ENCODE data around the gene GCLC. TPM values are rescaled to one million over a fixed set of nuclear protein-coding genes. Genes with fewer than 3 reads are reported as not detected.
A peak's percentile ranks its signal among the peaks of the same experiment; 100 is the strongest.

Gene GCLC
- total RNA-seq, 6 donors from 2014 or later = 21.9 to 60.2 (median 27.2) TPM

DNA sequence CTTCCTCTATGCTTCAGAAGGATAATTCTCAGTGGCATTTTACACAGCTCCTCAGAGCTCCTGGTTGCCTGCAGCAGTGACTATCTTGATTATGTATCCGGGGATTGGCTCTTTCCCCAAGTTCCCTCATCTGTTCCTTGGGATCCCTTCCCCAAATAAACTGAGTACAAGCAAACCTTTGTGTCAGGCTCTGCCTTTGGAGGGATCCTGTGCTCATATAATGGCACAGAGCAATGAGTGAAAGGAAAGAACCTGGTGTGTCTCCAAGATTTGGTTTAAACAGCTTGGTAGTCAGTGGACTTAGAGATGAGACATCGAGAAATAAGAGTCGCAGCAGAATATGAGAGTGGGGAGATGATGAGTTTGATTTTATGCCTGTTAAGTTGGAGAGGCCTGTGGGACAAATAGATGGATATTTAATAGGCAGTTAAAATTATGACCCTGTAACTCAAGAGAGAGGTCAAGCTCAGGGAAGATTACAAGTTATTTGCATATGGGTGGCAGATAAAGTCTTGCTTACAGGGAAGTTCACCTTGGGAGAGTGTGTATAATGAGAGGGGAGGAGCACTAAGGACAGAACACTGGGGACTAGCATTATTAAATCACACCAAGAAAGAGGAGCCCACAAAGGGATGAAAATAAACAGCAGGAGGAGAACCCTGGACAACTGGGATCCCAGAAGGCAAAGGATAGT is 44.1 kb upstream of the GCLC start:
- ATAC-seq (ENCODE audit: low FRiP score in 2 of 2) (no peak), DNase-seq (no peak)
- H3K4me1 ChIP-seq = peaks cover 0 to 7% (median 0%) of the 10 kb centered on the region in 4 donors
- WGBS, 2 donors = 88 to 96% methylated on average over 3 of the region's 3 CpGs
- TF ChIP-seq POLR2AphosphoS5 (IDR thresholded peaks at IDR 0.05) (no peak), EP300 (IDR thresholded peaks at IDR 0.05) (no peak), POLR2A (IDR thresholded peaks at IDR 0.05) (no peak)
- TF ChIP-seq, protein P1, sequence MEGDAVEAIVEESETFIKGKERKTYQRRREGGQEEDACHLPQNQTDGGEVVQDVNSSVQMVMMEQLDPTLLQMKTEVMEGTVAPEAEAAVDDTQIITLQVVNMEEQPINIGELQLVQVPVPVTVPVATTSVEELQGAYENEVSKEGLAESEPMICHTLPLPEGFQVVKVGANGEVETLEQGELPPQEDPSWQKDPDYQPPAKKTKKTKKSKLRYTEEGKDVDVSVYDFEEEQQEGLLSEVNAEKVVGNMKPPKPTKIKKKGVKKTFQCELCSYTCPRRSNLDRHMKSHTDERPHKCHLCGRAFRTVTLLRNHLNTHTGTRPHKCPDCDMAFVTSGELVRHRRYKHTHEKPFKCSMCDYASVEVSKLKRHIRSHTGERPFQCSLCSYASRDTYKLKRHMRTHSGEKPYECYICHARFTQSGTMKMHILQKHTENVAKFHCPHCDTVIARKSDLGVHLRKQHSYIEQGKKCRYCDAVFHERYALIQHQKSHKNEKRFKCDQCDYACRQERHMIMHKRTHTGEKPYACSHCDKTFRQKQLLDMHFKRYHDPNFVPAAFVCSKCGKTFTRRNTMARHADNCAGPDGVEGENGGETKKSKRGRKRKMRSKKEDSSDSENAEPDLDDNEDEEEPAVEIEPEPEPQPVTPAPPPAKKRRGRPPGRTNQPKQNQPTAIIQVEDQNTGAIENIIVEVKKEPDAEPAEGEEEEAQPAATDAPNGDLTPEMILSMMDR (IDR thresholded peaks at IDR 0.05) = no peak
- H3K4me3 ChIP-seq = no peak overlapping the region
- H3K9me3 ChIP-seq = no peaks in the 10 kb centered on the region
- H3K27ac ChIP-seq = no peak overlapping the region
- no peaks in the 10 kb centered on the region for H3K36me3 ChIP-seq
- no peaks in the 10 kb centered on the region for H3K27me3 ChIP-seq

DNA sequence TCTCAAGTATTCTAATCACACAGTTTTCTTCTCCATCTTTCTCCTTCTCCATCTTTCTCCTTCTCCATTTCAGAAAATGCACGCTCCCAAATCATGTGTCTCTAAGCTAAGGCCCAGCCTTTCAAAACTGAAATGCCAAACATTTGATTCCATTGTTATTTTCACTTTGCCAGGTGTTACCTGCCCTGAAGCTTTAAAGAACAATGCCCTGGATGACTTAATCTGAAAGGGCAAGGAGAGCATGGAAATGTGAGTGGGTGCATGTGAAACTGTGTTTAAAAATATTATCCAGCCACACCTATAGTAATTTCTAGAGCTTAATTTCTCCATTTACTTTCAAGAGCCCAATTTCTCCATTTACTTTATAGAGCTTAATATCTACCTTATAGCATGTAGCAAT is 42.4 kb upstream of the GCLC start:
- H3K27ac ChIP-seq = no peak overlapping the region
- no peak for DNase-seq
- no peak for ATAC-seq (ENCODE audit: low FRiP score in 2 of 2)
- H3K36me3 ChIP-seq = no peaks in the 10 kb centered on the region
- H3K27me3 ChIP-seq = no peaks in the 10 kb centered on the region
- WGBS, 2 donors = 95 to 100% methylated on average over 1 of the region's 1 CpG
- no peaks in the 10 kb centered on the region for H3K9me3 ChIP-seq
- H3K4me1 ChIP-seq = peaks cover 0 to 3% (median 0%) of the 10 kb centered on the region in 4 donors
- TF ChIP-seq, protein P1 (IDR thresholded peaks at IDR 0.05) = no peak
- TF ChIP-seq POLR2A (IDR thresholded peaks at IDR 0.05) (no peak), POLR2AphosphoS5 (IDR thresholded peaks at IDR 0.05) (no peak), EP300 (IDR thresholded peaks at IDR 0.05) (no peak)
- no peak overlapping the region for H3K4me3 ChIP-seq

DNA sequence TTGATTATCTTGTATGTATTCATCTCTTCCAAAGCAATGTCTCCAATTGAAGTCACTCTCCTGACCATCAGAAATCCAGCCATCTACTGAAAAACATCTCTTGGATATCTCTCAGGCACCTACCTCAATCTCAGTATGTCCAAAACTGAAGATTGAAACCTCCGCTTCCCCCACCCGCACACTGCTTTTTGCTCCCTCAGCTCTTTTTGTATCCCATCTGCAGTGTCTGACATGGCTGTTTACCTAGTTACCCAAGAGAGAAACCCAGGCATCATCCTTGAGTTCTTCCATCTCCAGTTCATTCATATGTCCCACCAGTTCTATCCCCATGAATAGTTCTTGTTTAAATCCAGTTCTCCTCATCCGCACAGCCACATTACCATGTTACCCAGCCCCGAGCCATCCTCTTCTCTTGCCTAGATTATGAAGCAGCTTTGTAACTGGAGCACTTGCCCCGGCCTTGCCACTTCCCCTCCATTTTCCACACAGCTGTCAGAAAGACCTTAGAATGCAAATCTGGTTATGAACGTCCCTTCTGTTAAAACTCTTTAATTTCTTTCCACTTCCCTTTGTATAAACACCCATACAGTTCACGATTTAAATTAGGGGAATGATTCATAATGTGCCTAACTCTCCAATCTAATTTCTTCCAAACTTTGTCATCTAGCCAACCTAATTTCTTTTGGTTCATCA is 40.5 kb upstream of the GCLC start:
- WGBS, 2 donors = 73 to 74% methylated on average over 7 of the region's 7 CpGs
- ATAC-seq (ENCODE audit: low FRiP score in 2 of 2) (no peak), DNase-seq (no peak)
- Histone ChIP-seq H3K27me3 (no peaks in the 10 kb centered on the region), H3K4me3 (no peak overlapping the region), H3K36me3 (no peaks in the 10 kb centered on the region), H3K9me3 (no peaks in the 10 kb centered on the region), H3K27ac (peak overlapping the region in 1 of 4 donors; percentile 7), H3K4me1 (peaks cover 0 to 7% (median 0%) of the 10 kb centered on the region in 4 donors)
- TF ChIP-seq EP300 (IDR thresholded peaks at IDR 0.05) (no peak), POLR2AphosphoS5 (IDR thresholded peaks at IDR 0.05) (no peak), POLR2A (IDR thresholded peaks at IDR 0.05) (no peak)
- TF ChIP-seq, protein P1 (IDR thresholded peaks at IDR 0.05) = no peak

DNA sequence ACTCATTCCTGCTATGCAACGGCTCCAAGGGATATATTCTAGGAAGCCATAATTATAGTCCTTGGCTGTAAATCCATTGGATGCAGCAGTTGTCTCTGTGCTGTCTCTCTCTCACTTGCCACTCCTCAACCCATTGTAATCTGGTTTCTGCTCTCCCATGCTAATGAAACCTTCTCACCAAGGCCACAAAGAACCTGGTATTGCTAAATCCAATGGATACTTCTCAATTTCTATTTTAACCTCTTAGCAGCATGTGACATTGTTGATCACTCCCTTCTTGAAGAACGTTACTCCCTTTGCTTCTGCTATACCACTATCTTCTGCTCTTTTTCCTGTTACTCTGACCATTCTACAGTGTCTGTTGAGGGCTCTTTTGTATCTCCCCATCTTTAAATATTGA is 39.8 kb upstream of the GCLC start:
- DNase-seq = no peak
- 77 to 88% methylated on average over 2 of the region's 2 CpGs for WGBS, 2 donors
- no peak for TF ChIP-seq POLR2AphosphoS5 (IDR thresholded peaks at IDR 0.05)
- TF ChIP-seq, protein P1 (IDR thresholded peaks at IDR 0.05) = no peak
- peaks cover 0 to 7% (median 0%) of the 10 kb centered on the region in 4 donors for H3K4me1 ChIP-seq
- H3K9me3 ChIP-seq = no peaks in the 10 kb centered on the region
- peak overlapping the region in 1 of 4 donors; percentile 7 for H3K27ac ChIP-seq
- no peak overlapping the region for H3K4me3 ChIP-seq
- no peaks in the 10 kb centered on the region for H3K27me3 ChIP-seq
- no peak for ATAC-seq (ENCODE audit: low FRiP score in 2 of 2)
- no peaks in the 10 kb centered on the region for H3K36me3 ChIP-seq

Data from upper lobe of left lung (tissue), 6 donors.